ENCODE measurements around the gene ZBTB12. TPM values are rescaled to one million over a fixed set of nuclear protein-coding genes. Genes with fewer than 3 reads are reported as not detected.

ZBTB12 gene
- total RNA-seq, 1 donor from 2014 or later, result 37.1 TPM

- Mint-ChIP-seq H3K4me3 (no peak overlapping the region), H3K9me3 (no peaks in the 10 kb centered on the region), H3K36me3 (peaks cover 12% of the 10 kb centered on the region), H3K27me3 (ENCODE audit: low read depth) (no peaks in the 10 kb centered on the region), H3K27ac (no peak overlapping the region), H3K4me1 (peaks cover 5% of the 10 kb centered on the region)
- no peak for TF ChIP-seq CTCF (IDR thresholded peaks at IDR 0.05; ENCODE audit: unreplicated experiment)
- DNase-seq (ENCODE audit: low spot score in 2 of 2, unreplicated experiment in 2 of 2), result no peak
These were observed 26.0 kb downstream of the ZBTB12 start for GRCh38 chr6:31875877-31876276.

- no peaks in the 10 kb centered on the region for H3K27me3 Mint-ChIP-seq (ENCODE audit: low read depth)
- TF ChIP-seq CTCF (IDR thresholded peaks at IDR 0.05; ENCODE audit: unreplicated experiment), result no peak
These were observed 26.9 kb downstream of the ZBTB12 start for GRCh38 chr6:31874836-31875572.

GRCh38 chr6:31874084-31874670, 27.7 kb downstream of the ZBTB12 start:
- no peak for TF ChIP-seq CTCF (IDR thresholded peaks at IDR 0.05; ENCODE audit: unreplicated experiment)
- Mint-ChIP-seq H3K27me3 (ENCODE audit: low read depth) (no peaks in the 10 kb centered on the region), H3K36me3 (no peaks in the 10 kb centered on the region), H3K27ac (no peak overlapping the region), H3K9me3 (no peaks in the 10 kb centered on the region), H3K4me3 (no peak overlapping the region), H3K4me1 (peaks cover 6% of the 10 kb centered on the region)
- no peak for DNase-seq (ENCODE audit: low spot score in 2 of 2, unreplicated experiment in 2 of 2)

More at GRCh38 chr6:31874836-31875572, 26.9 kb downstream of the ZBTB12 start:
- no peak overlapping the region for H3K4me3 Mint-ChIP-seq
- no peak for DNase-seq (ENCODE audit: low spot score in 2 of 2, unreplicated experiment in 2 of 2)
- no peaks in the 10 kb centered on the region for H3K9me3 Mint-ChIP-seq
- peaks cover 6% of the 10 kb centered on the region for H3K4me1 Mint-ChIP-seq
- H3K36me3 Mint-ChIP-seq, result peaks cover 6% of the 10 kb centered on the region
- no peak overlapping the region for H3K27ac Mint-ChIP-seq

GRCh38 chr6:31871046-31871659, 30.7 kb downstream of the ZBTB12 start:
- Mint-ChIP-seq H3K4me3 (no peak overlapping the region), H3K9me3 (no peaks in the 10 kb centered on the region), H3K4me1 (peaks cover 6% of the 10 kb centered on the region), H3K27ac (peak overlapping the region; percentile 47), H3K36me3 (no peaks in the 10 kb centered on the region), H3K27me3 (ENCODE audit: low read depth) (no peaks in the 10 kb centered on the region)
- DNase-seq (ENCODE audit: low spot score in 2 of 2, unreplicated experiment in 2 of 2), result no peak
- no peak for TF ChIP-seq CTCF (IDR thresholded peaks at IDR 0.05; ENCODE audit: unreplicated experiment)

- H3K27ac Mint-ChIP-seq, result peak overlapping the region; percentile 47
- H3K9me3 Mint-ChIP-seq, result no peaks in the 10 kb centered on the region
- H3K4me1 Mint-ChIP-seq, result peaks cover 6% of the 10 kb centered on the region
- DNase-seq (ENCODE audit: low spot score in 2 of 2, unreplicated experiment in 2 of 2), result no peak
- no peak overlapping the region for H3K4me3 Mint-ChIP-seq
- TF ChIP-seq CTCF (IDR thresholded peaks at IDR 0.05; ENCODE audit: unreplicated experiment), result no peak
- H3K36me3 Mint-ChIP-seq, result no peaks in the 10 kb centered on the region
- H3K27me3 Mint-ChIP-seq (ENCODE audit: low read depth), result no peaks in the 10 kb centered on the region
These were observed 31.4 kb downstream of the ZBTB12 start for GRCh38 chr6:31870385-31870921.

Measured in mesothelial cell of epicardium (in vitro differentiated cells).